ENCODE measurements around the gene GSC. TPM values are rescaled to one million over a fixed set of nuclear protein-coding genes. Genes with fewer than 3 reads are reported as not detected.

Gene GSC
- total and polyA plus RNA-seq, 10 of the 15 experiments (the other 5 are each of a cell fraction or from before 2014, with no cell fraction given), result not detected

DNA sequence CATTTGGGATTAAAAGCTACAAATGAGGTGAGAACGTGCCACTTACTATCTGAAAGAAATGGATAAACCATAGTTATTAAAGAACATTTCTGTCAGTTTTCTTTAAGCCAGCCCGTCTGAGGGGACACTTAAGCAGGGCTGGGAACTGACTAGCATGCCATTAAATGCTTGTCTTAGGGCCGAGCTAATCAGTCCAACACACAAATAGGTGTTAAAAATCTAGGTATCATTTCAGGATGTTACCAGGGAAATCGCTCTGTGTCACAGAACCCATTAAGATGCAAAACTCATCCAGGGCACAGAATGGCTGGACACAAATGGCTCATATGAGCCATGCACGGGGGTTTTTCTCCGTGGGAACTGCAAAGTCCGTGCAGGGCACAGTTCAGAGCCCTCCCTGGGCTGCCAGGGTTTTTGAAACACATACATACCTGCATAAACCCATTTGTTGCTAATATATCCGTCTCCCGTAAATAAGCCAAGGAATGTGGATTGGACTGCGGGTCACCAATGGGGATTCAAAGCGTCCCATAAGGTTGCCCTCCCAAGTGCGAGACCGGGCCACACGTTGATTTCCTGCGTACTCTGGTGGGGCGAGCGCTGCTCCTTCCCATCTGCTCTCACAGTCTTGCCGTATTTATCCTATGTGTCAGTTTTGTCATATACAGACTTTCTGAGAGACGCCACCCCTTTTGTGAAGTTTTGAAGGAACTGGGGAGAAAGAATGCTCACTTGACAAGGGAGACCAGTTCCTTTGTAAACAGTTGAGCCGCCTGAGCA, 5.4 kb upstream of the GSC start (continued):
- TF ChIP-seq, protein P1, sequence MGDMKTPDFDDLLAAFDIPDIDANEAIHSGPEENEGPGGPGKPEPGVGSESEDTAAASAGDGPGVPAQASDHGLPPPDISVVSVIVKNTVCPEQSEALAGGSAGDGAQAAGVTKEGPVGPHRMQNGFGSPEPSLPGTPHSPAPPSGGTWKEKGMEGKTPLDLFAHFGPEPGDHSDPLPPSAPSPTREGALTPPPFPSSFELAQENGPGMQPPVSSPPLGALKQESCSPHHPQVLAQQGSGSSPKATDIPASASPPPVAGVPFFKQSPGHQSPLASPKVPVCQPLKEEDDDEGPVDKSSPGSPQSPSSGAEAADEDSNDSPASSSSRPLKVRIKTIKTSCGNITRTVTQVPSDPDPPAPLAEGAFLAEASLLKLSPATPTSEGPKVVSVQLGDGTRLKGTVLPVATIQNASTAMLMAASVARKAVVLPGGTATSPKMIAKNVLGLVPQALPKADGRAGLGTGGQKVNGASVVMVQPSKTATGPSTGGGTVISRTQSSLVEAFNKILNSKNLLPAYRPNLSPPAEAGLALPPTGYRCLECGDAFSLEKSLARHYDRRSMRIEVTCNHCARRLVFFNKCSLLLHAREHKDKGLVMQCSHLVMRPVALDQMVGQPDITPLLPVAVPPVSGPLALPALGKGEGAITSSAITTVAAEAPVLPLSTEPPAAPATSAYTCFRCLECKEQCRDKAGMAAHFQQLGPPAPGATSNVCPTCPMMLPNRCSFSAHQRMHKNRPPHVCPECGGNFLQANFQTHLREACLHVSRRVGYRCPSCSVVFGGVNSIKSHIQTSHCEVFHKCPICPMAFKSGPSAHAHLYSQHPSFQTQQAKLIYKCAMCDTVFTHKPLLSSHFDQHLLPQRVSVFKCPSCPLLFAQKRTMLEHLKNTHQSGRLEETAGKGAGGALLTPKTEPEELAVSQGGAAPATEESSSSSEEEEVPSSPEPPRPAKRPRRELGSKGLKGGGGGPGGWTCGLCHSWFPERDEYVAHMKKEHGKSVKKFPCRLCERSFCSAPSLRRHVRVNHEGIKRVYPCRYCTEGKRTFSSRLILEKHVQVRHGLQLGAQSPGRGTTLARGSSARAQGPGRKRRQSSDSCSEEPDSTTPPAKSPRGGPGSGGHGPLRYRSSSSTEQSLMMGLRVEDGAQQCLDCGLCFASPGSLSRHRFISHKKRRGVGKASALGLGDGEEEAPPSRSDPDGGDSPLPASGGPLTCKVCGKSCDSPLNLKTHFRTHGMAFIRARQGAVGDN (IDR thresholded peaks at IDR 0.05), result no peak
- TF ChIP-seq IKZF2 (IDR thresholded peaks at IDR 0.05) (no peak), ZNF217 (IDR thresholded peaks at IDR 0.05) (no peak), SP1 (IDR thresholded peaks at IDR 0.05; ENCODE audit: low read depth, low read length) (no peak)

DNA sequence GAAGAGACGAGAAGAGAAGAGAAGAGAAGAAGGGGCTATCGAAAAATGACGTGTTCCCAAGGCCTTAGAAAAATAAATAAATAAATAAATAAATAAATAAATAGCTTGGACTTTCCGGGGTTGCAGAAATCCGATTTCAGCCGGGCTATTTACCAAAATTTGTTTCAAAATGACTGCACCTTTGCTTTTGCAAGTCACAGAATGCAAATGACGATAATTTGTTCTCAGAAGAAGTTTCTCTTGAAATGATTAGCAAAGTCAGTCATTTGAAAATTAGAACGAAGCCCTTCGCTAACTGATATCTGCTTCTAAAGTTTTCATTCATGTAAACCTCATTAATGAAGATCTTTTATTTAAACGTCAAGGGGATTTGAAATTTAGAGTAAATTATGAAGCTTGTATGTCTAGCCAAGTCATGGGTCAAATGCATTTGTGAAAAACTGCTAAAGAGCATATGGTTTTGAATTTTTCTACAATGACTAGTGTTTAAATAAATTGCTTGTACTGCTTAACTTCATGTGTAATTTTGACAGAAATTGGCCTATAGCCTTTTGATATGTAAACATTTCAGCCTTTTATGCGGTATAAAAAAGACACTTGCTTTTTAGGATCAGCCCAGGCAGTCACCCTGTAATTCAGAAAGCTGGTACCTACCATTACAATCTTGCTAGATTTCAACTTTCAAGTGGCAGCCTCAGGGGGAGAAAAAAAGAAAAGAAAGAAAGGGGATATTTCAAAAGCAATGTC, 4.6 kb upstream of the GSC start:
- ChIA-PET CTCF (no interaction called here), SMC1A (ENCODE audit: uncharacterized antibody, unreplicated experiment) (no interaction called here), POLR2A (no interaction called here), RAD21 (ENCODE audit: unreplicated experiment) (no interaction called here)
- Histone ChIP-seq H3K27me3 (replicated peaks in 1 of 2; ENCODE audit: control insufficient read depth in 2 of 2, insufficient read depth in 2 of 2, low read length in 1 of 2) (peaks cover 9 to 30% of the 10 kb centered on the region in 2 experiments), H3K79me2 (ENCODE audit: control insufficient read depth, insufficient read depth, low read length) (no peaks in the 10 kb centered on the region), H3K4me2 (ENCODE audit: control insufficient read depth, insufficient read depth) (no peak overlapping the region), H4K20me1 (ENCODE audit: control insufficient read depth, insufficient read depth) (no peaks in the 10 kb centered on the region), H3K9me3 (replicated peaks; ENCODE audit: control insufficient read depth, insufficient read depth, low read length) (peaks cover 2% of the 10 kb centered on the region; the same call in 2 of the 3 replicates), H3K4me3 (no peak overlapping the region), H3K27ac (ENCODE audit: control insufficient read depth, insufficient read depth) (no peak overlapping the region), H3K9ac (ENCODE audit: control insufficient read depth, insufficient read depth, low read length) (no peak overlapping the region), H3K36me3 (ENCODE audit: control insufficient read depth in 2 of 2, insufficient read depth in 2 of 2, low read length in 1 of 2) (no peaks in the 10 kb centered on the region), H3K4me1 (ENCODE audit: control insufficient read depth, insufficient read depth, low read length) (no peaks in the 10 kb centered on the region), H2AFZ (ENCODE audit: control insufficient read depth, low read depth, low read length) (no peak overlapping the region)
- in situ Hi-C loops (cut with MboI), result no loop called here
- DNase-seq (ENCODE audit: low read depth, low spot score) (no peak), FAIRE-seq (no peak), ATAC-seq (no peak)
- whole genome bisulfite sequencing (ENCODE audit: insufficient coverage, insufficient replicate concordance, low lambda C conversion rate, missing lambda C conversion rate), result 7% methylated on average over 11 of the region's 11 CpGs
- intact Hi-C loops (cut with micrococcal nuclease; ENCODE audit: unreplicated experiment), result no loop called here
- no peak for TF ChIP-seq CREB1 (IDR thresholded peaks at IDR 0.05; ENCODE audit: low read depth)
- TF ChIP-seq RB1 (IDR thresholded peaks at IDR 0.05; ENCODE audit: borderline replicate concordance), result no peak
- TF ChIP-seq, protein P2, sequence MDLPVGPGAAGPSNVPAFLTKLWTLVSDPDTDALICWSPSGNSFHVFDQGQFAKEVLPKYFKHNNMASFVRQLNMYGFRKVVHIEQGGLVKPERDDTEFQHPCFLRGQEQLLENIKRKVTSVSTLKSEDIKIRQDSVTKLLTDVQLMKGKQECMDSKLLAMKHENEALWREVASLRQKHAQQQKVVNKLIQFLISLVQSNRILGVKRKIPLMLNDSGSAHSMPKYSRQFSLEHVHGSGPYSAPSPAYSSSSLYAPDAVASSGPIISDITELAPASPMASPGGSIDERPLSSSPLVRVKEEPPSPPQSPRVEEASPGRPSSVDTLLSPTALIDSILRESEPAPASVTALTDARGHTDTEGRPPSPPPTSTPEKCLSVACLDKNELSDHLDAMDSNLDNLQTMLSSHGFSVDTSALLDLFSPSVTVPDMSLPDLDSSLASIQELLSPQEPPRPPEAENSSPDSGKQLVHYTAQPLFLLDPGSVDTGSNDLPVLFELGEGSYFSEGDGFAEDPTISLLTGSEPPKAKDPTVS (IDR thresholded peaks at IDR 0.05; ENCODE audit: low read depth, low read length), result no peak
- no peak for TF ChIP-seq HCFC1 (IDR thresholded peaks at IDR 0.05; ENCODE audit: low read length)
- peak; percentile 16; the same call in 1 of the 2 replicates for TF ChIP-seq EZH2 (IDR thresholded peaks at IDR 0.05; ENCODE audit: borderline replicate concordance, control insufficient read depth, low read depth, low read length)
- TF ChIP-seq KLF5 (IDR thresholded peaks at IDR 0.05; ENCODE audit: partially characterized antibody), result no peak
- TF ChIP-seq ATF7 (IDR thresholded peaks at IDR 0.05; ENCODE audit: low read depth), result no peak
- no TSS peak for BruUV-seq (replicated peaks)
